H1 (cell line): ENCODE measurements around the gene MMP13. TPM values are rescaled to one million over a fixed set of nuclear protein-coding genes. Genes with fewer than 3 reads are reported as not detected.

Experiments used
- CTCF ChIA-PET: fragments of 300-600 bp; sonication (Branson Sonifier 250); formaldehyde crosslinking; loops from one replicate; lab custom pipeline; 2021; ENCODE audit not compliant: partially characterized antibody; lab: Charles Lee
- POLR2A ChIA-PET: fragments of 300-600 bp; sonication (Branson Sonifier 250); formaldehyde crosslinking; loops from one replicate; lab custom pipeline; 2021; ENCODE audit warnings: inconsistent platforms; ENCODE audit not compliant: partially characterized antibody; lab: Charles Lee
- DNase-seq, 2 experiments: peaks; one replicate each; pipeline versions ENCODE4 v3.0.0 to v3.0.0-alpha.2; 2010 to 2022; ENCODE audit warnings: low spot score in 2 of 2, low read depth in 1 of 2, mixed read lengths in 1 of 2
- FAIRE-seq: peaks from 2 replicates; lab custom pipeline; 2011; peaks lifted over from hg19 to GRCh38; lab: Jason Lieb, UNC
- H2AFZ ChIP-seq: 2 replicates; pipeline ENCODE4 v1.8.1; 2012; ENCODE audit warnings: low read length, inconsistent platforms
- H2AK5ac ChIP-seq: 2 replicates; pipeline ENCODE4 v1.6.1; 2013; ENCODE audit warnings: low read depth, low read length
- H2BK120ac ChIP-seq: replicated peaks from 2 replicates; pipeline ENCODE3; 2013; ENCODE audit warnings: low read depth, low read length, inconsistent platforms
- H2BK12ac ChIP-seq: 2 replicates; pipeline ENCODE4 v1.6.1; 2013; ENCODE audit warnings: low read depth, low read length
- H2BK15ac ChIP-seq: 2 replicates; pipeline ENCODE4 v1.6.1; 2013; ENCODE audit warnings: low read length
- H2BK20ac ChIP-seq: 2 replicates; pipeline ENCODE4 v1.6.1; 2013; ENCODE audit warnings: low read length
- H2BK5ac ChIP-seq: 2 replicates; pipeline ENCODE4 v1.6.1; 2013; ENCODE audit warnings: low read depth, low read length
- H3K14ac ChIP-seq: 2 replicates; pipeline ENCODE4 v1.6.1; 2013; ENCODE audit warnings: inconsistent platforms; ENCODE audit not compliant: insufficient read length
- H3K18ac ChIP-seq: 2 replicates; pipeline ENCODE4 v1.6.1; 2013; ENCODE audit warnings: low read length; ENCODE audit errors: extremely low read depth
- H3K23ac ChIP-seq: 2 replicates; pipeline ENCODE4 v1.6.1; 2013; ENCODE audit warnings: inconsistent platforms; ENCODE audit not compliant: insufficient read length
- H3K23me2 ChIP-seq: 2 replicates; pipeline ENCODE4 v1.6.1; 2013; ENCODE audit warnings: low read depth, low read length
- H3K27ac ChIP-seq: 2 replicates; pipeline ENCODE4 v1.6.1; 2011; ENCODE audit warnings: low read depth, low read length, inconsistent platforms
- H3K27me3 ChIP-seq, 4 experiments: replicated peaks in 1 of 4; 1 replicate in 1 of 4; 2 replicates in 3 of 4; pipeline versions ENCODE4 v1.6.1 to v1.8.1; 2011 to 2013; ENCODE audit warnings: low read length in 3 of 4, mild to moderate bottlenecking in 3 of 4, inconsistent platforms in 2 of 4, mixed read lengths in 2 of 4, moderate library complexity in 1 of 4; ENCODE audit not compliant: control insufficient read depth in 3 of 4, insufficient read depth in 3 of 4; ENCODE audit errors: extremely low read depth in 1 of 4
- H3K36me3 ChIP-seq, 4 experiments: 2 replicates each; pipeline versions ENCODE4 v1.6.1 to v1.8.1; 2011 to 2013; ENCODE audit warnings: mild to moderate bottlenecking in 4 of 4, low read length in 3 of 4, moderate library complexity in 2 of 4, control low read depth in 1 of 4, inconsistent platforms in 1 of 4; ENCODE audit not compliant: insufficient read depth in 4 of 4, control insufficient read depth in 2 of 4
- H3K4ac ChIP-seq: replicated peaks from 2 replicates; pipeline ENCODE3; 2013; ENCODE audit warnings: low read length, low read depth, mixed read lengths, inconsistent platforms; ENCODE audit not compliant: insufficient read length
- H3K4me1 ChIP-seq, 4 experiments: replicated peaks in 1 of 4; 1 replicate in 1 of 4; 2 replicates in 3 of 4; pipeline versions ENCODE4 v1.6.1 to v1.8.1; 2011 to 2013; ENCODE audit warnings: low read length in 3 of 4, inconsistent platforms in 2 of 4, mixed read lengths in 1 of 4; ENCODE audit not compliant: insufficient read depth in 4 of 4, control insufficient read depth in 3 of 4
- H3K4me2 ChIP-seq, 2 experiments: 2 replicates each; pipeline versions ENCODE4 v1.6.1 to v1.8.1; 2011 to 2013; ENCODE audit warnings: low read depth in 2 of 2, low read length in 2 of 2, control low read depth in 1 of 2, inconsistent platforms in 1 of 2, mild to moderate bottlenecking in 1 of 2; ENCODE audit not compliant: insufficient read depth in 1 of 2
- H3K4me3 ChIP-seq, 4 experiments: fragments of 200-600, 300-600 bp in 1 of 4; sonication (generic), shearing (Covaris generic), sonication (Bioruptor Twin) in 1 of 4; 2 replicates each; pipeline versions ENCODE4 v1.5.1 to v1.8.1; 2011 to 2016; ENCODE audit warnings: low read length in 4 of 4, low read depth in 3 of 4, control low read depth in 2 of 4, inconsistent platforms in 2 of 4, mild to moderate bottlenecking in 2 of 4, mixed read lengths in 1 of 4, moderate library complexity in 1 of 4; ENCODE audit not compliant: insufficient read depth in 2 of 4; ENCODE audit errors: extremely low read depth in 1 of 4
- H3K56ac ChIP-seq: replicated peaks from 2 replicates; pipeline ENCODE3; 2013; ENCODE audit warnings: low read depth, mild to moderate bottlenecking, mixed read lengths, low read length, inconsistent platforms; ENCODE audit not compliant: insufficient read length
- H3K79me1 ChIP-seq: 2 replicates; pipeline ENCODE4 v1.6.1; 2013; ENCODE audit warnings: low read depth, low read length, control low read depth
- H3K79me2 ChIP-seq, 2 experiments: 2 replicates each; pipeline versions ENCODE4 v1.6.1 to v1.8.1; 2012 to 2013; ENCODE audit warnings: low read length in 2 of 2, mild to moderate bottlenecking in 2 of 2, inconsistent platforms in 1 of 2; ENCODE audit not compliant: insufficient read depth in 2 of 2, control insufficient read depth in 1 of 2
- H3K9ac ChIP-seq, 4 experiments: replicated peaks in 1 of 4; 1 replicate in 1 of 4; 2 replicates in 3 of 4; pipeline versions ENCODE4 v1.6.1 to v1.8.1; 2011 to 2013; ENCODE audit warnings: low read depth in 3 of 4, low read length in 3 of 4, control low read depth in 2 of 4, mild to moderate bottlenecking in 2 of 4, moderate library complexity in 2 of 4, inconsistent platforms in 1 of 4; ENCODE audit errors: extremely low read depth in 1 of 4
- H3K9me3 ChIP-seq, 2 experiments: 2 replicates each; pipeline versions ENCODE4 v1.6.1 to v1.8.1; 2012 to 2013; ENCODE audit warnings: mild to moderate bottlenecking in 2 of 2, moderate library complexity in 2 of 2, control low read depth in 1 of 2, inconsistent platforms in 1 of 2, low read depth in 1 of 2, low read length in 1 of 2, mixed read lengths in 1 of 2; ENCODE audit not compliant: insufficient read depth in 2 of 2
- H4K20me1 ChIP-seq, 2 experiments: replicated peaks in 1 of 2; 2 replicates each; pipeline versions ENCODE3 to v1.8.1; 2011 to 2013; ENCODE audit warnings: inconsistent platforms in 2 of 2, low read length in 2 of 2, mild to moderate bottlenecking in 1 of 2; ENCODE audit not compliant: insufficient read depth in 2 of 2, control insufficient read depth in 1 of 2
- H4K5ac ChIP-seq: 2 replicates; pipeline ENCODE4 v1.6.1; 2013; ENCODE audit warnings: low read length, low read depth, mixed read lengths, inconsistent platforms; ENCODE audit not compliant: insufficient read length
- H4K8ac ChIP-seq: 2 replicates; pipeline ENCODE4 v1.8.0; 2013; ENCODE audit warnings: mild to moderate bottlenecking, moderate library complexity, low read length, inconsistent platforms; ENCODE audit not compliant: insufficient read depth; ENCODE audit errors: extremely low read depth
- H4K91ac ChIP-seq: replicated peaks from 2 replicates; pipeline ENCODE3; 2013; ENCODE audit warnings: low read length, mixed read lengths, inconsistent platforms; ENCODE audit not compliant: insufficient read length
- BACH1 ChIP-seq: IDR thresholded peaks from 2 replicates; pipeline ENCODE4 v1.6.1; 2012; ENCODE audit warnings: low read length, improper control_type of control experiment
- BRCA1 ChIP-seq: IDR thresholded peaks from 2 replicates; pipeline ENCODE4 v1.6.1; 2012; ENCODE audit warnings: low read depth, low read length, improper control_type of control experiment
- EGR1 ChIP-seq: IDR thresholded peaks from 2 replicates; pipeline ENCODE4 v1.6.1; 2011; ENCODE audit warnings: low read depth, low read length, borderline replicate concordance
- EP300 ChIP-seq, 2 experiments: IDR thresholded peaks; 1 replicate in 1 of 2; 2 replicates in 1 of 2; pipeline ENCODE4 v1.6.1; 2011 to 2012; ENCODE audit warnings: low read depth in 2 of 2, low read length in 2 of 2, mild to moderate bottlenecking in 2 of 2, borderline replicate concordance in 1 of 2, inconsistent platforms in 1 of 2, moderate library complexity in 1 of 2
- GABPA ChIP-seq: IDR thresholded peaks from 2 replicates; pipeline ENCODE4 v1.6.1; 2011; ENCODE audit warnings: mild to moderate bottlenecking, low read length, moderate library complexity, borderline replicate concordance; ENCODE audit not compliant: insufficient read depth
- HDAC2 ChIP-seq, 2 experiments: fragments of 300-600 bp in 1 of 2; sonication (generic) in 1 of 2; IDR thresholded peaks; 2 replicates each; pipeline ENCODE4 v1.6.1; 2011 to 2012; ENCODE audit warnings: low read depth in 2 of 2, low read length in 2 of 2, mild to moderate bottlenecking in 2 of 2, moderate library complexity in 2 of 2, borderline replicate concordance in 1 of 2, inconsistent platforms in 1 of 2
- NANOG ChIP-seq: IDR thresholded peaks from 2 replicates; pipeline ENCODE4 v1.6.1; 2011; ENCODE audit warnings: low read length, low read depth, mild to moderate bottlenecking, inconsistent platforms; ENCODE audit not compliant: insufficient read depth, poor library complexity, severe bottlenecking
- RFX5 ChIP-seq: IDR thresholded peaks from 2 replicates; pipeline ENCODE4 v1.6.1; 2011; ENCODE audit warnings: low read depth, low read length, improper control_type of control experiment, borderline replicate concordance
- SP1 ChIP-seq: IDR thresholded peaks from 2 replicates; pipeline ENCODE4 v1.6.1; 2011; ENCODE audit warnings: low read depth, low read length
- SP2 ChIP-seq: IDR thresholded peaks from 2 replicates; pipeline ENCODE4 v1.6.1; 2012; ENCODE audit warnings: mild to moderate bottlenecking, low read length, inconsistent platforms
- TAF1 ChIP-seq: IDR thresholded peaks from 2 replicates; pipeline ENCODE4 v1.6.1; 2011; ENCODE audit warnings: mild to moderate bottlenecking, low read depth, low read length
- TAF7 ChIP-seq: optimal IDR thresholded peaks from 2 replicates; pipeline ENCODE3; 2011; ENCODE audit warnings: low read depth, mild to moderate bottlenecking, inconsistent platforms, low read length, moderate library complexity, borderline replicate concordance
- TEAD4 ChIP-seq: IDR thresholded peaks from 2 replicates; pipeline ENCODE4 v1.6.1; 2012; ENCODE audit warnings: low read depth, low read length, inconsistent platforms, mixed read lengths
- YY1 ChIP-seq: IDR thresholded peaks from 2 replicates; pipeline ENCODE4 v1.6.1; 2011; ENCODE audit warnings: low read depth, mild to moderate bottlenecking, low read length
- WGBS, 2 experiments: shearing (Covaris generic) in 1 of 2; methylation state at CpG; one replicate each; pipeline versions ENCODE4 v1.1.6 to v1.1.7; 2013 to 2015; ENCODE audit warnings: low lambda C conversion rate in 2 of 2, mixed read lengths in 2 of 2, inconsistent platforms in 1 of 2, low coverage in 1 of 2, missing lambda C conversion rate in 1 of 2; ENCODE audit not compliant: insufficient replicate concordance in 2 of 2, insufficient coverage in 1 of 2, insufficient read length in 1 of 2; ENCODE audit errors: extremely low coverage in 1 of 2, missing lambda C conversion rate in 1 of 2; 5-methylcytosine and 5-hydroxymethylcytosine counted together
- polyA plus RNA-seq, 7 experiments: library from polyadenylated mRNA; depleted of rRNA in 3 of 7; stranded (reverse) in 5 of 7; unstranded in 2 of 7; fragments of >200 nt in 5 of 7; fragments of 200-250 nt in 2 of 7; gene quantifications; 1 replicate in 5 of 7; 2 replicates in 1 of 7; 4 replicates in 1 of 7; pipeline versions ENCODE4 v1.2.1 to v1.2.3, GENCODE V29; 2011 to 2013; ENCODE audit warnings: missing spikeins in 2 of 7, mixed read lengths in 2 of 7
- total RNA-seq: library from RNA; stranded (reverse); fragmentation: NEBNext Ultra II Directional; extraction: Animal tissue kit (Norgen Biotek cat#: 25700); gene quantifications from 2 replicates; pipeline ENCODE4 v1.2.1, GENCODE V29; 2021

MMP13 gene
- total and polyA plus RNA-seq, 2 of the 8 experiments (the other 6 are each of a cell fraction or from before 2014, with no cell fraction given), result not detected

- H4K91ac ChIP-seq, result no peak overlapping the region
- no peak overlapping the region for H2AFZ ChIP-seq
- no peak overlapping the region for H3K14ac ChIP-seq
- H3K79me2 ChIP-seq, result no peaks in the 10 kb centered on the region
- ChIA-PET POLR2A (no interaction called here), CTCF (interaction anchor here (2.9 to 6.6 kb wide), 3 partner anchors 8 to 18 kb away, joined by 17 to 60 read pairs (median 29); no protein-coding TSS in a partner anchor)
- H2AK5ac ChIP-seq, result no peak overlapping the region
- no peaks in the 10 kb centered on the region for H4K20me1 ChIP-seq
- no peak overlapping the region for H3K9ac ChIP-seq
- no peak overlapping the region for H2BK120ac ChIP-seq
- no peaks in the 10 kb centered on the region for H3K27me3 ChIP-seq
- no peak overlapping the region for H2BK20ac ChIP-seq
- H3K4me2 ChIP-seq, result no peak overlapping the region
- H3K4me1 ChIP-seq, result no peaks in the 10 kb centered on the region
- no peak overlapping the region for H2BK12ac ChIP-seq
- no peak overlapping the region for H3K23ac ChIP-seq
- no peak overlapping the region for H2BK15ac ChIP-seq
- WGBS, 2 experiments, result 94% methylated on average over 7 of the region's 7 CpGs; no CpG with 5 or more reads in 1 of the 2 experiments
- H3K56ac ChIP-seq, result no peak overlapping the region
- no peak for FAIRE-seq
- TF ChIP-seq GABPA, result no peak
- TF ChIP-seq TAF7, result no peak
- TF ChIP-seq BRCA1, result no peak
- TF ChIP-seq SP2, result no peak
- no peak for TF ChIP-seq TAF1
- TF ChIP-seq YY1, result no peak
- TF ChIP-seq BACH1, result no peak
- no peak for TF ChIP-seq RFX5
- no peak for TF ChIP-seq TEAD4
- no peak for TF ChIP-seq NANOG
- no peak for TF ChIP-seq HDAC2 (IDR thresholded peaks at IDR 0.05; ENCODE audit: borderline replicate concordance in 1 of 2, low read depth in 2 of 2, low read length in 2 of 2)
- no peak for TF ChIP-seq SP1
- TF ChIP-seq EP300 (IDR thresholded peaks at IDR 0.05; ENCODE audit: borderline replicate concordance in 1 of 2, low read depth in 2 of 2, low read length in 2 of 2), result no peak
- no peak for TF ChIP-seq EGR1
- H4K5ac ChIP-seq, result no peak overlapping the region
- no peaks in the 10 kb centered on the region for H3K9me3 ChIP-seq
- no peaks in the 10 kb centered on the region for H3K36me3 ChIP-seq
- H3K18ac ChIP-seq, result no peak overlapping the region
- no peaks in the 10 kb centered on the region for H3K23me2 ChIP-seq
- no peak overlapping the region for H3K4ac ChIP-seq
- no peak overlapping the region for H3K4me3 ChIP-seq
- no peaks in the 10 kb centered on the region for H3K79me1 ChIP-seq
- H2BK5ac ChIP-seq, result no peak overlapping the region
- no peak overlapping the region for H3K27ac ChIP-seq
- H4K8ac ChIP-seq, result no peak overlapping the region
- no peak for DNase-seq
Measured at GRCh38 chr11:102932678-102933077, 22.9 kb downstream of the MMP13 start.
